GM18507 (cell line): Measurements from ENCODE around the gene SLX9.
"Not testable (repeated sequence)": the region's sequence is repeated elsewhere in the genome, so short reads cannot be mapped to it uniquely, and the experiment has no call there.

Experiments used
- DNase-seq: peaks from one replicate; pipeline ENCODE4 v3.0.0; 2011; ENCODE audit warnings: low read depth; ENCODE audit not compliant: insufficient read length; ENCODE audit errors: extremely low spot score
- FAIRE-seq: peaks from 2 replicates; lab custom pipeline; 2011; peaks lifted over from hg19 to GRCh38; lab: Jason Lieb, UNC

Gene SLX9

DNA sequence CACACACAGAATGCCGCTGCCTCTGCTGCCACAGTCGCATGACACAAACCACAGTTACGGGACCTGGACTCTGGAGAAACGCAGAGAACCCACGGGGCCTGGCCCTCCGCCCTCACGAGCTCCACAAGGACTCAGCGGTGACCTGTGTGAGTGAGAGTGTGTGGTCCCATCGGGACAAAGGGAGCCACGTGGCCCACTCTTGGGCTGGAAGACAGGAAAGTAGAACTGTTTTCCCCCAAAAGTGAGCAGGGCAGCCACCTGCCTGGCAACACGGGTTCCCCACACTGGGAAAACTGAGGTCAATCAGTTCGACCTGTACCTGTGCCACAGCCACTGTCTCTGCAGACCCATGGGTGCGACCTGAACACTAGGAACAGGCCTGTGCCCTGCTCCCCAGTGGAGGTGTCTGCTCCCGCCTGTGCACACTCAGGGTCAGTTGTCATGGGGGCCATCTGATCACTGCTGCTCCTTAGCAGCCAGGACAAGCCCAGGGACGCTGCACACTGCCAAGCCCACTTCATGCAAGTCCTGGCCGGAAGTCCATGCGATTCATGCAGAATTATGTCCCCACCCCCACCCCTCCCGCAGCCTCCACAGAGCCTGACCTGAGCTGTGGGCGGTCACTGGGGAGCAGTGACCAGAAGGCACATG, 80.2 kb downstream of the SLX9 start:
- FAIRE-seq (no peak), DNase-seq (no peak)

DNA sequence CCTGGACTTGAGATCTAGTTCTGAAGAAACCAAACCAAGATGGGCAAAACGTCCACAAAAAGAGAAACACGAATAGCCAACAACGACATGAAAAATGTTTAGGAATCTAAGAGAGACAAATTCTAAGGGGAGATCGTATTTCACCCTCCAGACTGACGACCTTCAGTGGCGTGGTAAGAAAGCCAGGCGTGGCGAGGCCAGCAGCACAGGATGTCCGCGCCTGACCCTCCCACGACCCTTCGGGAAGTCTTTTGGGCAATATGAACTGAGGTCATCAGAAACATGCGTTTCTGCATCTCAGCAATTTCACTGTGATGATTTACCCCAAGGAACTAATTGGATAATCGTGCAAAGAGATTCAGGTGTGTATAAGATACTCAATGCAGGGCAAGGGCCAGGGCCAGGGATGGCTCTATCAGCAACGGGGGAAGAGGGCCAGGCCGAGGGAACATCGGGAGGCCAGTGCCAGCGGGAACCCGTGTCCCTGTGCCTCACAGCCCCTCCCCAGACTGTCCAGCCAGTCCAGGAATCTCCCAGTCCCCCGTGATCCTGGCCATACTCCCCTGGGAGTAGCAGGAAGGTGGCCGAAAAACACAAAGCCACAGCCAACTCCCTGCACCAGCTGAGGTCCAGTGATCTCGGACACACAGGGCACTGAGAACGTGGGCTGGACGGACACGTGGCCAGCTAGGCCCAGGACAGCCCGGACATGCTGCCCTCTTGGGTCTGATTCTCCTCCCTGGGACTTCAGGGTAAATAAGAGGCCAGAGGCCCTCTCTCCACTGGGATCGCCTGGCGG, 81.0 kb downstream of the SLX9 start:
- FAIRE-seq (no peak), DNase-seq (no peak)

DNA sequence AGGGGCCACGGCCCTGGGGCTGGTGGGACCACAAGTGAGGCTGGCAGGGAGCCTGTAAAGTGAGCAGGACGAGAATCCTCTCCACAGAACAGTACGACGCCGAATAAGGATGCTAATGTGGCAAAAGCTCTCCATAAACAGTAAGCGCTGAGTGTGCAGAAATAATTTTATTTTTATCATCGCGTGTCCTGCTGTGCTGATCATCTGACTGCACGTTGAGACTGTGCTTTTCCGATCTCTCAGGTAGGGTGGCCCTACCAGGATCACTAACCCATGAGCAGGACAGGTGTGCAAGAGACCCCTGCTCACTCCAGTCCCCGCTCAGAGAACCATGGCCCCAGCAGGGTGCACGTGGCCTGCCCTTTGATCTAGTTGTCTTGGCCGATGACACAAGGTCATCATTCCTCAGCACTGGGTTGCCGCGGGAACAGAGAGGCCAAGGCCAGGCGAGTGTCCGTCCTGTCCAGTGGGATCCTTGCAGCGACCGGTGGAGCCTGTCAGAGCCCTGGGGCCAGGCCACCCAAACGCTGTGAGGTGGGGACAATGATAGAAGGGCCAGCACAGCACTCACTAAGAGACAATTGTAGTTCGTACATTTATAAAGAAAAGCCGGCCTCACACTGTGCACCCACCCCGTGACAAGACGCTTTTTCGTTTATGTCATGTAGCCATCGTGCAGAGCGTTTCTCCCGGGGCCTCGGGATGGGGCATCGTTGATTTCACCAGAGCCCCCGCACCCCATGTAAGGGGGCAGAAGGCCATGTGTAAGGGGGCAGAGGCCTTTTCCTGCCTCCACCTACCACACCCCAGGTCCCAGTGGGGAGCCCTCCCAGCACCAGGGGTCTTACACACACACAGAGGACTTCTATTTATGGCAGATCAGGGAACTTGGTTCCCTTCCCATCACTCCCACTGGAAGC, 81.9 kb downstream of the SLX9 start:
- FAIRE-seq (no peak), DNase-seq (no peak)

DNA sequence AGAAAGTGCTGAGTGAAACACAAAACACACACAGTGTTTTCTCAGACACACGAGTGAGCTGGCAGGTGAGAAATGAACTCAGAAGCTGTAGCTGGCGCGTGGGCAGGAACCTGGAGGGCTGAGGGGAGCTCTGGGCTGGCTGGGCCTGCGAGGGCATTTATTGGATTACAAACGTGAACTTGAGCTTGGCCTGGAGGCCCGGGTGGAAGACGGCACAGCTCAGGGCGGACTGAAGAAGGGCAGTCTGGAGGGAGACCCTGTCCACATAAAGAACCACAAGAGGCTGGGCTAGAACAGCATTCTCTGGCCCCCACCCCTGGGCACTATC, 82.5 kb downstream of the SLX9 start:
- FAIRE-seq, result no peak
- DNase-seq, result no peak

DNA sequence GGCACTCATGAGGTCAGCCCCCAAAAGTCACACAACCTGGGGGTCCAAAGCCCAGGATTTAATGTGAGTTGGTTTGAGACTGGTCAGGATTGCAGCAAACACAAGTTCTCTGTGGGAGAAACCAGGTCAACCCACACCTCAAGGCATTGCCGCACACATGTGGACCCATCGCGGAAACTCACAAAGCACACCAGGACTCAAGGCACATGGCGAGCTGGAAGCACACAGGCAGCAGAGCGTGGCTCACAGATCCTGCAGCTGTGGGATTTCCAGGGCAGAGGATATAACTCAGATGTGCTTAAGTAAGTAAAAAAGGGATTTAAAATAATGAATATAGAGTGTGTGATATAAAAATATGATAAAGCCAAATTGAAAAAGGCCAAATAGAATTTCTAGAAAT, 82.9 kb downstream of the SLX9 start:
- FAIRE-seq (no peak), DNase-seq (no peak)

DNA sequence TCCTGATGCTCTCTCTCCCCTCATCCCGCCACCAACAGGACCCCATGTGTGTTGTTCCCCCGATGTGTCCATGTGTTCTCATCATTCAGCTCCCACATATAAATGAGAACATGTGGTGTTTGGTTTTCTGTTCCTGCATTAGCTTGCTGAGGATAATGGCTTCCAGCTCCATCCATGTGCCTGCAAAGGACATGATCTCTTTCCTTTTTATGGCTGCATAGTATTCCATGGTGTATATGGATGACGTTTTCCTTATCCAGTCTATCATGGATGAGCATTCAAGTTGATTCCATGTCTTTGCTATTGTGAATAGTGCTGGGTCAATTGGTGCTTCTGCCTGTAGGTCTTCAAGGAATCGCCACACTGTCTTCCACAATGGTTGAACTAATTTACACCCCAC, 84.7 kb downstream of the SLX9 start:
- not testable (repeated sequence) for DNase-seq, FAIRE-seq

DNA sequence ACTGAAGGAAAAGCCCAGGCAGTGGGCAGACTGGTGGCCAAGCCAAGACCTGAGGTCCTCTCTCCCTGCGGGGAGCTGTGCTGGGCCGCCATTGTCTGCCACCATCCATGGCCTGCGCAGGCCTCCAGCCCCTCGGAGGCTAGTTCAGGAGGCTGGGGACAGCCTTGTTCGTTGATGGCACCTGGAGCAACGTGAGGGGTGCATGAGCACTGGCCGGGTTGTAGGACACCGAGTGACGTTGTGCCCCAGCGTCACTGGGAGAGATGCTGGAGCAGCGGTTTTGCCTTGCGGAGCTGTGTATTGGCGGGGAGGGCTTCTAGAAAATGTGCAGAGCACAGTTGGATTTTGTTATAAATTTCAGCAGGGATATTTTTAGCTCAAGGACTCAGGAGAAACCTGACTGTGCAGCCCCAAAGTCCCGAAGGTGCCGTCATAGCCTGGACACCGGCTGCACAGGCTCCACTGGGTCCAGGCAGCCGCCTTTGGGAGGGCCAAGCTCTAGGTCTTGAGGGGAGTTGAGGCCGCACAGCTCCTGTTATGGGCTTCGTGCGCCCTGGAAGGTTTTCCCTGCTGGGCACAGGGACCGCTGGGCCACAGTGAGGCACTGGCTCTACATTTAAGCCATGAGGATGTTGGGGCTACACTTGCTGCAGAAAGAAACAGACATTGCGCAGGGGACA, 86.4 kb downstream of the SLX9 start:
- DNase-seq (no peak), FAIRE-seq (no peak)
